ENCODE data around the gene SGSM2. TPM values are rescaled to one million over a fixed set of nuclear protein-coding genes. Genes with fewer than 3 reads are reported as not detected.

The SGSM2 gene
- total RNA-seq, 6 experiments from 2014 or later, result 22.4 to 28.2 (median 26.1) TPM

DNA sequence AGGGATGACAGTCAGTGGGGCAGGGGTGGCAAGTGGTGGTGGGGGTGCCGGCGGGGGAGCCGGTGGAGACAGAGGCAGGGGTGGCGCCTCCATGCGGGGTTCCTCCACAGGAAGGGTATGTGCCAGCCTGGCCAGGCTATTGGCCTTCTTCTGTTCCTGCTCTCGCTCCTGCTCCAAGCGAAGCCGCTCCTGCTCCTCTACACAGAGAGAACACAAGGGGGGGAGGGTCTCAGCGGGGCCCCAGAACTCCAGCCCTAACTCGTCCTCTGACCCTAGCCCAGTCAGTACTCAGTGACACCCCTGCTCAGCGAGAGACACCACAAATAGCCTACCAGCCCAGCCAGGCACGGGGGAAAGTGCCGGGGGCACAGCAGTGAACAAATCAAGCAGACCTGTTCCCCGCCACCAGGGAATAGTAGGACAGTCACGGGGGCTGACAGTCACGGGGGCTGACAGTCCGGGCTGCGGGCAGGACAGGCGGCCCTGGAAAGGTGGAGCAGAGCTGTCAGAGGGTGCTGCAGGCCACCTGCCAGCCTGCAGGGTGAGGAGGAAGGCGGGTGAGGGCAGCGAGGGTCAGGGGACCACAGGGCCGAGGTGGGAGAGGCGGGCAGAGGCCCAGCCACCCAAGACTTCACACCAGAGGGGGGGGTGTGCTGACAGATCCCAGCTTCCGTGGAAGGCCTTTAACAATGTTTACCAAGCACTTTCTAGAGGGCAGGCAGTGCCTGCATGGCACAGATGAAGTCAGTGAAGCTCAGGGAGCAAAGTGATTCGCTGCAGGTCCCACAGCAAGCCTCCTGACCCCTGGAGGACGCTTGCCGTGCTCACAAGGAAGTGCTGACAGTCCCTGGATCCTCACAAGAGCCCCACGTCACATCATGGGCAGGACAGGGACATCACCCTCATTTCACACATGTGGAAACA is 58.2 kb downstream of the SGSM2 start:
- TF ChIP-seq CTCF (IDR thresholded peaks at IDR 0.05), result peak; percentile 38
- Mint-ChIP-seq H3K4me1 (ENCODE audit: low read depth) (peaks cover 63% of the 10 kb centered on the region), H3K27me3 (ENCODE audit: insufficient read depth) (peaks cover 11% of the 10 kb centered on the region), H3K27ac (peak overlapping the region; percentile 99), H3K36me3 (ENCODE audit: low read depth) (peaks cover 11% of the 10 kb centered on the region; the same call in 1 of the 2 replicates), H3K9me3 (no peaks in the 10 kb centered on the region), H3K4me3 (peak overlapping the region; percentile 83)
- peak; percentile 52 for DNase-seq

- H3K36me3 Mint-ChIP-seq (ENCODE audit: low read depth), result peaks cover 11% of the 10 kb centered on the region; the same call in 1 of the 2 replicates
- H3K9me3 Mint-ChIP-seq, result no peaks in the 10 kb centered on the region
- no peak for TF ChIP-seq CTCF (IDR thresholded peaks at IDR 0.05)
- peaks cover 59% of the 10 kb centered on the region for H3K4me1 Mint-ChIP-seq (ENCODE audit: low read depth)
- H3K27me3 Mint-ChIP-seq (ENCODE audit: insufficient read depth), result peaks cover 12% of the 10 kb centered on the region
- no peak for DNase-seq
- peak overlapping the region; percentile 83 for H3K4me3 Mint-ChIP-seq
- H3K27ac Mint-ChIP-seq, result peak overlapping the region; percentile 99
Observed at GRCh38 chr17:2396192-2396567, 58.9 kb downstream of the SGSM2 start.

DNA sequence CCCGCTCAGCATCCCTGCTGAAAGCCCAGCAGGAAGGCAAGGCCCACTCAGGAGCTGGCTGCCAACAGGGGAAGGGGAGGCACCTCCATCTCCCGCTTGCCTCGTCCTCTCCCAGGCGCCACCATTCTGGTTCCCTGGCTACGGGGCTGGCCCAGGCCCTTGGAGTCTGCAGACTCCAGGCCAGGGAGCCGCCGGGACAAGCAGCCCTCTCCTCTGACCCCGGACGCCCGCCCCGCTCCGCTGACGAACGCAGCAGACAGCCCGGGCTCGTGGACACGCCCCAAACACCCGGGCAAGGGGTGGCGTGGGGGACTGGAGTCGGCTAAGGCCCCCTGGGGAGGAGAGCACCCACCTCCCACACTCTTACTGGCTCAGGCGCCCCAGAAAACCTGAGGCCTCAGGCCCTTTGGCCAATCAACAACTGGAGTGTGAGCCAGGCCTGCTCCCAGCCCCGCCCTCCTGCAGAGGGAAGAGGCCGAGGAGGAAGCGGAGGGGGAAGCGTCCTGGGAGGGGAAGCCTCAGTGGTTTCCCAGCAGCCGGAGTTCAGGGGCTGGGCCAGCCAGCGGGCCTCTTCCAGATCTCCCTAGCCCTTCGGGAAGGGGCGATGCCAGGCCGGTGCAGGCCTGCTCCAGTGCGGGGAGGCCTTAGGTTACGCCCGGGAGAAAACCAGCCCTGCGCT is 59.4 kb downstream of the SGSM2 start:
- H3K9me3 Mint-ChIP-seq, result no peaks in the 10 kb centered on the region
- peaks cover 54% of the 10 kb centered on the region for H3K4me1 Mint-ChIP-seq (ENCODE audit: low read depth)
- H3K36me3 Mint-ChIP-seq (ENCODE audit: low read depth), result peaks cover 7% of the 10 kb centered on the region; the same call in 1 of the 2 replicates
- H3K27me3 Mint-ChIP-seq (ENCODE audit: insufficient read depth), result peaks cover 15% of the 10 kb centered on the region
- DNase-seq, result peak; percentile 96
- peak overlapping the region; percentile 83 for H3K4me3 Mint-ChIP-seq
- TF ChIP-seq CTCF (IDR thresholded peaks at IDR 0.05), result no peak
- peak overlapping the region; percentile 99 for H3K27ac Mint-ChIP-seq

GRCh38 chr17:2397247-2398171 is 60.2 kb downstream of the SGSM2 start:
- TF ChIP-seq CTCF (IDR thresholded peaks at IDR 0.05), result no peak
- Mint-ChIP-seq H3K36me3 (ENCODE audit: low read depth) (no peaks in the 10 kb centered on the region), H3K27me3 (ENCODE audit: insufficient read depth) (peaks cover 15% of the 10 kb centered on the region), H3K4me3 (peak overlapping the region; percentile 99), H3K9me3 (no peaks in the 10 kb centered on the region), H3K27ac (peak overlapping the region; percentile 99), H3K4me1 (ENCODE audit: low read depth) (peaks cover 49% of the 10 kb centered on the region)
- DNase-seq, result no peak

- H3K4me1 Mint-ChIP-seq (ENCODE audit: low read depth), result peaks cover 55% of the 10 kb centered on the region
- peak overlapping the region; percentile 99 for H3K4me3 Mint-ChIP-seq
- H3K9me3 Mint-ChIP-seq, result no peaks in the 10 kb centered on the region
- no peak for DNase-seq
- H3K27ac Mint-ChIP-seq, result peak overlapping the region; percentile 99
- TF ChIP-seq CTCF (IDR thresholded peaks at IDR 0.05), result no peak
- peaks cover 15% of the 10 kb centered on the region for H3K27me3 Mint-ChIP-seq (ENCODE audit: insufficient read depth)
- no peaks in the 10 kb centered on the region for H3K36me3 Mint-ChIP-seq (ENCODE audit: low read depth)
Observed at GRCh38 chr17:2398182-2398581, 60.9 kb downstream of the SGSM2 start.
